Measurements from ENCODE around the gene ACVR1.
"Not testable (repeated sequence)": the region's sequence is repeated elsewhere in the genome, so short reads cannot be mapped to it uniquely, and the experiment has no call there.

The ACVR1 gene

GRCh38 chr2:157894694-157895435, 18.7 kb upstream of the ACVR1 start:
- DNase-seq (ENCODE audit: low read depth in 2 of 2) = no peak

- DNase-seq (ENCODE audit: low read depth in 2 of 2) = no peak
Measured at GRCh38 chr2:157893611-157894010, 17.5 kb upstream of the ACVR1 start.

GRCh38 chr2:157891643-157892041, 15.5 kb upstream of the ACVR1 start:
- DNase-seq (ENCODE audit: low read depth in 2 of 2) = no peak

- DNase-seq (ENCODE audit: low read depth in 2 of 2) = no peak
Measured at GRCh38 chr2:157890969-157891642, 15.0 kb upstream of the ACVR1 start.

GRCh38 chr2:157887946-157888345, 11.8 kb upstream of the ACVR1 start:
- no peak for DNase-seq (ENCODE audit: low read depth in 2 of 2)

GRCh38 chr2:157884533-157884932, 8.4 kb upstream of the ACVR1 start:
- not testable (repeated sequence) for DNase-seq (ENCODE audit: low read depth in 2 of 2)

- no peak for DNase-seq (ENCODE audit: low read depth in 2 of 2)
Measured at GRCh38 chr2:157880927-157881326, 4.8 kb upstream of the ACVR1 start.

GRCh38 chr2:157877761-157878400, 1.8 kb upstream of the ACVR1 start:
- DNase-seq (ENCODE audit: low read depth in 2 of 2) = no peak

GRCh38 chr2:157876786-157877138, 632 bp upstream of the ACVR1 start:
- no peak for DNase-seq (ENCODE audit: low read depth in 2 of 2)

GRCh38 chr2:157875641-157876065, 477 bp downstream of the ACVR1 start:
- DNase-seq (ENCODE audit: low read depth in 2 of 2) = peak in 1 of 2 donors; percentile 54

GRCh38 chr2:157874997-157875640, 1.0 kb downstream of the ACVR1 start:
- no peak for DNase-seq (ENCODE audit: low read depth in 2 of 2)

- no peak for DNase-seq (ENCODE audit: low read depth in 2 of 2)
Measured at GRCh38 chr2:157874348-157874747, 1.8 kb downstream of the ACVR1 start.

GRCh38 chr2:157872791-157873190, 3.3 kb downstream of the ACVR1 start:
- no peak for DNase-seq (ENCODE audit: low read depth in 2 of 2)

GRCh38 chr2:157871415-157871814, 4.7 kb downstream of the ACVR1 start:
- no peak for DNase-seq (ENCODE audit: low read depth in 2 of 2)

GRCh38 chr2:157868993-157869392, 7.1 kb downstream of the ACVR1 start:
- no peak for DNase-seq (ENCODE audit: low read depth in 2 of 2)

GRCh38 chr2:157867703-157868102, 8.4 kb downstream of the ACVR1 start:
- no peak for DNase-seq (ENCODE audit: low read depth in 2 of 2)

GRCh38 chr2:157866666-157867642, 9.2 kb downstream of the ACVR1 start:
- no peak for DNase-seq (ENCODE audit: low read depth in 2 of 2)

GRCh38 chr2:157866202-157866601, 9.9 kb downstream of the ACVR1 start:
- DNase-seq (ENCODE audit: low read depth in 2 of 2) = no peak

GRCh38 chr2:157864857-157865430, 11.2 kb downstream of the ACVR1 start:
- DNase-seq (ENCODE audit: low read depth in 2 of 2) = no peak

- no peak for DNase-seq (ENCODE audit: low read depth in 2 of 2)
Measured at GRCh38 chr2:157858846-157859245, 17.3 kb downstream of the ACVR1 start.

- no peak for DNase-seq (ENCODE audit: low read depth in 2 of 2)
Measured at GRCh38 chr2:157857881-157858280, 18.2 kb downstream of the ACVR1 start.
